Breast epithelium (tissue), 3 donors: ENCODE data around the gene VEGFB.

Source experiments
- CTCF ChIP-seq, 3 donors: fragments of 450-650 bp; IDR thresholded peaks; one replicate each; pipeline ENCODE4 v1.5.1; 2016 to 2017; ENCODE audit warnings: antibody characterized with exemption in 3 of 3, mild to moderate bottlenecking in 3 of 3, moderate library complexity in 3 of 3
- POLR2A ChIP-seq: fragments of 450-650 bp; IDR thresholded peaks from one replicate; pipeline ENCODE4 v1.6.1; 2016; ENCODE audit warnings: antibody characterized with exemption, mild to moderate bottlenecking, moderate library complexity
- POLR2AphosphoS5 ChIP-seq, 3 donors: sonication (generic); formaldehyde crosslinking; IDR thresholded peaks; one replicate each; pipeline ENCODE4 v1.6.1; 2017; ENCODE audit warnings: antibody characterized with exemption in 3 of 3

DNA sequence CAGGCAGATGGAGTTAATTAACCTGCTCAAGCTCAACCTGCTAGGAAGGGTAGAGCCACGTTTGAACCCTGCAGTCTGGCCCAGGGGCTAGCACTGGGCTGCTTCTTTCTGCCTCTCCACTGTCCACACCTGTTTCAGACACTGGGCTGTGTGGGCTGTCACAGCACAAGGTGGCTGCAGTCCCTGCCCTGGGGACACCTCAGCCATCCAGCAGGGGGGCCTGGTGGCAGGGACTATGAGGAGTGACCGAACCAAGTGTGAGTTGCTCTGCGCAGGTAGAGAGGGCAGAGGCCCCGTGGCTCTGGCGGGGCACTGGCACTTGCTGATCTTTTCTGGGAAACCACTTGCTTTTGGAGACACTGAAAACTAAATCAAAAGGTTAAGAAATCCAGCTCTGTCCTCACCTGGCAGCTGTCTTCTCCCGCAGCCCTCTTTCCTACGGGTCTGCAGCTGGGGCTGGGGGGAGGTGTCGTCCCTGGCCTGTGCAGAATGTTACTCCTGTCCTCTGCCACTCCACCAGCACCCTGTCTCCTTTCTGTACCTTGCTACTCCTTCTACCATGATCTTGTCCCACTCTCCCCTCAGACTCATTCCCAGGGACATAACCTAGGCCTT lies 44.3 kb downstream of the VEGFB start:
- no peak for TF ChIP-seq CTCF (IDR thresholded peaks at IDR 0.05)
- no peak for TF ChIP-seq POLR2A
- TF ChIP-seq POLR2AphosphoS5 (IDR thresholded peaks at IDR 0.05), result no peak
